ENCODE data around the gene GAB4.

GAB4 gene

DNA sequence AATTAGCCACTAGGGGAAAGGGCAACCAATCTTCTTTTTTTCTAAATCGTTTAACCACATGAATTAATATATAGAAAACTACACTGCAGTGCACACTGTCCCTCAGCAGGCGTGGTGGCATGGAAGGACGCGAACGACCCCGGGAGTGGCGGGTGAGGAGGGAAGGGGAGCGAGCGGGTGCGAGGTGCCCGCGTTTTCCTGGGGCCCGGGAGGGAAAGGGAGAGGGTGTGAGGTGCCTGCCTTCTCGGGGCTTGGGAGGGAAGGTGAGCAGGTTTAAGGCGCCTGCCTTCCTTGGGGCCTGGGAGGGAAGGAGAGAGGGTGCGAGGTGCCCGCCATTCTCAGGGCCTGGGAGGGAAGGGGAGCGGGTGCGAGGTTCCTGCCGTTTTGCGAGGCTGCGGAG is 765 bp downstream of the GAB4 start:
- no peak for DNase-seq (ENCODE audit: low spot score)
- TF ChIP-seq, protein P1, sequence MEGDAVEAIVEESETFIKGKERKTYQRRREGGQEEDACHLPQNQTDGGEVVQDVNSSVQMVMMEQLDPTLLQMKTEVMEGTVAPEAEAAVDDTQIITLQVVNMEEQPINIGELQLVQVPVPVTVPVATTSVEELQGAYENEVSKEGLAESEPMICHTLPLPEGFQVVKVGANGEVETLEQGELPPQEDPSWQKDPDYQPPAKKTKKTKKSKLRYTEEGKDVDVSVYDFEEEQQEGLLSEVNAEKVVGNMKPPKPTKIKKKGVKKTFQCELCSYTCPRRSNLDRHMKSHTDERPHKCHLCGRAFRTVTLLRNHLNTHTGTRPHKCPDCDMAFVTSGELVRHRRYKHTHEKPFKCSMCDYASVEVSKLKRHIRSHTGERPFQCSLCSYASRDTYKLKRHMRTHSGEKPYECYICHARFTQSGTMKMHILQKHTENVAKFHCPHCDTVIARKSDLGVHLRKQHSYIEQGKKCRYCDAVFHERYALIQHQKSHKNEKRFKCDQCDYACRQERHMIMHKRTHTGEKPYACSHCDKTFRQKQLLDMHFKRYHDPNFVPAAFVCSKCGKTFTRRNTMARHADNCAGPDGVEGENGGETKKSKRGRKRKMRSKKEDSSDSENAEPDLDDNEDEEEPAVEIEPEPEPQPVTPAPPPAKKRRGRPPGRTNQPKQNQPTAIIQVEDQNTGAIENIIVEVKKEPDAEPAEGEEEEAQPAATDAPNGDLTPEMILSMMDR (IDR thresholded peaks at IDR 0.05; ENCODE audit: extremely low read depth, insufficient read depth, missing control alignments) = no peak
- in situ Hi-C loops (cut with MboI; ENCODE audit: low pct_unique_long_range_greater_than_20kb, low sequenced_read_pairs, unreplicated experiment) = no loop called here

DNA sequence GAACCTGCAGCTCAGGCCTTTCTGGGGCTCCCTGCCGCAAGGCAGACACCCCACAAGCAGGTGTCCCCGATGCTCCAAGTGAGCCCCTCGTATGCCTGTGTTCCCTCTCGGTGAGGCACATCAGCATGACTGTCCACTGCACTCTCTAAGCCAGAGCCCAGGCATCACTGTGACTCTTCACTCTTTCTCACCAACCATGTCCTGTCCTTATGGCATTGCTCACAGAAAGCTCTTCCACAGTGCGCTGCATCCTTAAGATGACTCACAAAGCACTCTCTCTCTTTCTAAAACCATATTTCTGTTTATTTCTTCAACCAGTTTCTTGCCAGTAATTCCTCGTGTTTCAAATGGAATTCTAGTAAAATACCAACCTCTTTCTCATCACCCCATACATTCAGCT is 18.1 kb downstream of the GAB4 start:
- TF ChIP-seq, protein P1 (IDR thresholded peaks at IDR 0.05; ENCODE audit: extremely low read depth, insufficient read depth, missing control alignments) = no peak
- in situ Hi-C loops (cut with MboI; ENCODE audit: low pct_unique_long_range_greater_than_20kb, low sequenced_read_pairs, unreplicated experiment) = no loop called here
- no peak for DNase-seq (ENCODE audit: low spot score)

- DNase-seq (ENCODE audit: low spot score) = no peak
- TF ChIP-seq, protein P1 (IDR thresholded peaks at IDR 0.05; ENCODE audit: extremely low read depth, insufficient read depth, missing control alignments) = no peak
- in situ Hi-C loops (cut with MboI; ENCODE audit: low pct_unique_long_range_greater_than_20kb, low sequenced_read_pairs, unreplicated experiment) = no loop called here
These were observed 19.8 kb downstream of the GAB4 start for GRCh38 chr22:16988257-16988656.

DNA sequence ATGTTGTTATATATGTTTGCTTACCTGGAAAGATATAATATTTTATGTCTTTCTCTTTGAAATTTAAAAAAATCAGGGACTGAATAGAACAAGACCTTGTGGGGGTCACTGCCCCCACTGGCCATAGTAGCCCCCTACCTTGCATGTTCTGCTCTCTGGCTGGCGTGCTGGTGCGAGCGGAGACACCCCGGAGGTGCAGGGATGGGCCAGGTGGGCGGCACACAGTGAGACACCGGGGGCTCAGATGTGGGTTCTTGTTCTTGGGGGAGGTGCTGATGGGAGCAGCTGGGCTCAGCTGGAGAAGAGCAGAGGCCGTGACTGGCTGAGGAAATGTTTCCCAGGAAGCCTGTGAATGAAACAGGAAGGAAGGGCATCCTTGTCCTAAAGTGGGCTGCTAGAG is 20.2 kb downstream of the GAB4 start:
- DNase-seq (ENCODE audit: low spot score) = no peak
- in situ Hi-C loops (cut with MboI; ENCODE audit: low pct_unique_long_range_greater_than_20kb, low sequenced_read_pairs, unreplicated experiment) = no loop called here
- TF ChIP-seq, protein P1 (IDR thresholded peaks at IDR 0.05; ENCODE audit: extremely low read depth, insufficient read depth, missing control alignments) = no peak

GRCh38 chr22:16975155-16975885 is 32.7 kb downstream of the GAB4 start:
- TF ChIP-seq, protein P1 (IDR thresholded peaks at IDR 0.05; ENCODE audit: extremely low read depth, insufficient read depth, missing control alignments) = no peak
- in situ Hi-C loops (cut with MboI; ENCODE audit: low pct_unique_long_range_greater_than_20kb, low sequenced_read_pairs, unreplicated experiment) = no loop called here
- DNase-seq (ENCODE audit: low spot score) = no peak

- TF ChIP-seq, protein P1 (IDR thresholded peaks at IDR 0.05; ENCODE audit: extremely low read depth, insufficient read depth, missing control alignments) = no peak
- no peak for DNase-seq (ENCODE audit: low spot score)
- in situ Hi-C loops (cut with MboI; ENCODE audit: low pct_unique_long_range_greater_than_20kb, low sequenced_read_pairs, unreplicated experiment) = no loop called here
These were observed 33.5 kb downstream of the GAB4 start for GRCh38 chr22:16974298-16975084.
